ENCODE measurements around the gene MRM1. TPM values are rescaled to one million over a fixed set of nuclear protein-coding genes. Genes with fewer than 3 reads are reported as not detected.

Gene MRM1
- total RNA-seq, 1 donor from 2014 or later: 5.4 TPM

- Mint-ChIP-seq H3K36me3 (peaks cover 1% of the 10 kb centered on the region), H3K4me1 (no peaks in the 10 kb centered on the region), H3K27ac (no peak overlapping the region), H3K4me3 (no peak overlapping the region), H3K9me3 (no peaks in the 10 kb centered on the region), H3K27me3 (ENCODE audit: low read depth) (peaks cover 2% of the 10 kb centered on the region)
- DNase-seq (ENCODE audit: low spot score in 2 of 2, unreplicated experiment in 2 of 2): no peak
- TF ChIP-seq CTCF (IDR thresholded peaks at IDR 0.05; ENCODE audit: unreplicated experiment): no peak
Measured at GRCh38 chr17:36610474-36610873, 9.1 kb downstream of the MRM1 start.

- Mint-ChIP-seq H3K36me3 (peaks cover 1% of the 10 kb centered on the region), H3K4me1 (no peaks in the 10 kb centered on the region), H3K4me3 (no peak overlapping the region), H3K27ac (no peak overlapping the region), H3K9me3 (no peaks in the 10 kb centered on the region), H3K27me3 (ENCODE audit: low read depth) (peaks cover 2% of the 10 kb centered on the region)
- TF ChIP-seq CTCF (IDR thresholded peaks at IDR 0.05; ENCODE audit: unreplicated experiment): no peak
- DNase-seq (ENCODE audit: low spot score in 2 of 2, unreplicated experiment in 2 of 2): no peak
Measured at GRCh38 chr17:36611345-36612072, 10.1 kb downstream of the MRM1 start.

GRCh38 chr17:36612323-36612722, 10.9 kb downstream of the MRM1 start:
- Mint-ChIP-seq H3K36me3 (peaks cover 1% of the 10 kb centered on the region), H3K27me3 (ENCODE audit: low read depth) (peaks cover 2% of the 10 kb centered on the region), H3K4me1 (no peaks in the 10 kb centered on the region), H3K4me3 (no peak overlapping the region), H3K9me3 (no peaks in the 10 kb centered on the region), H3K27ac (no peak overlapping the region)
- TF ChIP-seq CTCF (IDR thresholded peaks at IDR 0.05; ENCODE audit: unreplicated experiment): no peak
- no peak for DNase-seq (ENCODE audit: low spot score in 2 of 2, unreplicated experiment in 2 of 2)

- Mint-ChIP-seq H3K4me3 (no peak overlapping the region), H3K27ac (no peak overlapping the region), H3K4me1 (no peaks in the 10 kb centered on the region)
Measured at GRCh38 chr17:36613155-36613554, 11.8 kb downstream of the MRM1 start.

GRCh38 chr17:36614081-36614480, 12.7 kb downstream of the MRM1 start:
- no peaks in the 10 kb centered on the region for H3K36me3 Mint-ChIP-seq
- no peak for TF ChIP-seq CTCF (IDR thresholded peaks at IDR 0.05; ENCODE audit: unreplicated experiment)
- H3K4me1 Mint-ChIP-seq: no peaks in the 10 kb centered on the region
- no peak overlapping the region for H3K4me3 Mint-ChIP-seq
- no peak for DNase-seq (ENCODE audit: low spot score in 2 of 2, unreplicated experiment in 2 of 2)
- H3K27ac Mint-ChIP-seq: no peak overlapping the region
- peaks cover 4% of the 10 kb centered on the region for H3K27me3 Mint-ChIP-seq (ENCODE audit: low read depth)
- no peaks in the 10 kb centered on the region for H3K9me3 Mint-ChIP-seq

More at GRCh38 chr17:36613155-36613554, 11.8 kb downstream of the MRM1 start:
- no peaks in the 10 kb centered on the region for H3K36me3 Mint-ChIP-seq
- TF ChIP-seq CTCF (IDR thresholded peaks at IDR 0.05; ENCODE audit: unreplicated experiment): no peak
- peaks cover 4% of the 10 kb centered on the region for H3K27me3 Mint-ChIP-seq (ENCODE audit: low read depth)
- no peaks in the 10 kb centered on the region for H3K9me3 Mint-ChIP-seq
- DNase-seq (ENCODE audit: low spot score in 2 of 2, unreplicated experiment in 2 of 2): no peak

Measured in mesothelial cell of epicardium (in vitro differentiated cells).